NCI-H2227 (cell line): Measurements from ENCODE around the gene GNG7.
"Not testable (repeated sequence)": the region's sequence is repeated elsewhere in the genome, so short reads cannot be mapped to it uniquely, and the experiment has no call there.

Experiments
- DNase-seq: peaks from one replicate; lab custom pipeline; 2025; ENCODE audit not compliant: unreplicated experiment; lab: John Stamatoyannopoulos, UW

GNG7 gene

DNA sequence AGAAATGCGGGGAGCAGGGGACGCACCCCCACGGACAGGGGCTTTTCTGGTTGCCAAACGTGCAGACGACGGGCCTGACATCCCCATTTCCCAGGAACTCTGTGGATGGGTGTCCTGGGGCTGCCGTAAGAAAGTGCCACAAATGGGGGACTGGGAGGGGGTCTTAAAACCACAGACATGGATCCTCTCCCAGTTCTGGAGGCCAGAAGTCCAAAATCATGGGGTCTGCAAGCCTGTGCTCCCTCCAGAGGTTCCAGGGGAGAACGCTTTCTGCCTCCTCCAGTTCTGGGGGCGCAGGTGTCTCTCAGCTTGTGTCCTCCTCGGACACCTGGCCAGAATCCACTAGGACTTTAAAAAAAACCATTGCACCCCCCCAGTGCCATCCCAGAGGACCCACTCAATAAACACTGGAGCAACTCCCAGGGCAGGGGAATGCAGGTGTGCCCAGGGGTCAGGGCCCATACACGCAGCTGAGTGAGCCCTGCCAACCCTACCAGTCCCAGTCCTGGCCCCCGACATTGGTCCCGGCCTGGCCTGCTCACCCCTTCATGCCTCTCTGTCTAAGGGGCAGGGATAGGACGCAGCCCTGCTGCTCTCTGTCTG lies 122.7 kb downstream of the GNG7 start:
- DNase-seq: no peak

DNA sequence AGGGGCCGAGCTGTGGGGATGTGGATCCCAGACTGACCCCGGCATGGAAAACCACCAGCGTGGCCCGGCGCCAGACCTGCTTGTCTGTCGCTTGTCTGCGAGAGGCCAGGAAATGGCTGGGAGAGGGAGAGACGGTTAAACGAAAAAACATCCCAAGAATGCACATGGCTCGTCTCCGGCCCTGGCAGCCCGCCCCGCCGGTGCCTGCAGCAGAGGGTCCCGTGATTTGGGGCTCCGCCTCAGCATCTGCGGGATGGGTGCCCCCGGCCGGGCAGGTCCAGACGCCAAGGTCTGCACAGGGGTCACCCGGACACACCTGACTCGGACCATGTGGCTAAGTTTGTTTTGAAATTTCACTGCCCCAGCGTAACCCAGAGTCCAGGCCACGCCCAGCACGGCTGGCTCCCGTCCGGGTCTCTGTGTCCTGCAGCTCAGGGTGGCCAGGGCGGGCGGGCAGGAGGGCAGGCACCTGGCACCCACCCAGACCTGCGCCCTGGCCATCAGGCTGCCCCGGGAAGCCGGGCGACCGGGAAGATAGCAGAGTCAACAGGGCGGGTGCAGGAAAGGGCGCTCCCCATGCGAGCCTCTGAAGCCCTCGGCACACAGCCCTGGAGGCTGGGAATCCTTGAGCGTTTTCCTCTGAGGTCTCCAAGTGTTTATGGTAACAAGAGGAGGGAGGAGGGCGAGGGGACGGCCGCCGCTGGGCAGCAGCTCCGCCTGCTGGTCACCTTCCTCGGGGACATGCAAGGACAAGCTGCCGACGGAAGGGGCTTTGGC lies 123.4 kb downstream of the GNG7 start:
- DNase-seq: peak; percentile 78

DNA sequence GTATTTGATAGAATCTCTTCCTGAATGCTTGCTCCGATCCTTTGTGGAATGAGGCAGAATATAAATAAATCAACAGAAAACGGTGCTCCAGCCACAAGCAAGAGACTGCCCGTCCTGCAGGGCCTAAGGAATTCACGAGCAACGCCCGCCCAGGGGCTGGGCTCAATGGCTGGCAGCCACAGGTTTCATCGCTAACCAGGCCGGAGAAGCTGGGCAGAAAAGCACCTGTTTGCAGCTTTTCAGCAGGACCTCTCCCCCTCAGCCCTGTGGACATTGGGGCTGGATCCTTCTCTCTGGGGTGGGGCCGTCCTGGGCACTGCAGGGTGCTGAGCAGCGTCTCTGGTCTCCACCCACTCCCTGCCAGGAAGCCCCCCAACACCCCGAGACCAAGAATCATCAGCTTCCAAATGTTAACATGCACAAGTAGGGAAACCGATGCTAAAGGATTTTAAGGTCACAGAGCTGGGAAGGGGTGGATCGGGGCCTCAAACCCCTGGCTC lies 124.1 kb downstream of the GNG7 start:
- no peak for DNase-seq

DNA sequence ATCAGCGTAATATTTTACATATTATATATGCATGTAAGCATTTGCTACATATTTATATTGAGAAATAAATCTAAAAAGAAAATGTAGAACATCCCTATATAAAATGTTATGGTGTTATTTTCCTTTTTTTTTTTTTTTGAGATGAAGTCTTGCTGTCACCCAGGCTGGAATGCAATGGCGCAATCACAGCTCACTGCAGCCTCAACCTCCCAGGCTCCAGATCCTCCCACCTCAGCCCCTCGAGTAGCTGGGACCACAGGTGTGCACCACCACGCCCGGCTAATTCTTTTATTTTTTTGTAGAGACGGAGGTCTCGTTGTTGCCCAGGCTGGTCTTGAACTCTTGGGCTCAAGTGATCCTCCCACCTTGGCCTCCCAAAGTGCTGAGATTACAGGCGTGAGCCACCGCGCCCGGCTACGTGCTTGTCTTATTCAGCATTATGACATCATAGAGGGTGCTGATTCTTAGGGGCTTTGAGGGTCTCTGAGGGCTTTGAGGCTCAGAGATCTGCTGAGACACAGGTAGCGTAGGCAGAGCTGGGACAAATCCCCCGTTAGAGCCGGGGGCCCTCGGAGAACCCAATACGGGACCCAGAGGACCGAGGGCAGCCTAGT lies 124.7 kb downstream of the GNG7 start:
- no peak for DNase-seq

DNA sequence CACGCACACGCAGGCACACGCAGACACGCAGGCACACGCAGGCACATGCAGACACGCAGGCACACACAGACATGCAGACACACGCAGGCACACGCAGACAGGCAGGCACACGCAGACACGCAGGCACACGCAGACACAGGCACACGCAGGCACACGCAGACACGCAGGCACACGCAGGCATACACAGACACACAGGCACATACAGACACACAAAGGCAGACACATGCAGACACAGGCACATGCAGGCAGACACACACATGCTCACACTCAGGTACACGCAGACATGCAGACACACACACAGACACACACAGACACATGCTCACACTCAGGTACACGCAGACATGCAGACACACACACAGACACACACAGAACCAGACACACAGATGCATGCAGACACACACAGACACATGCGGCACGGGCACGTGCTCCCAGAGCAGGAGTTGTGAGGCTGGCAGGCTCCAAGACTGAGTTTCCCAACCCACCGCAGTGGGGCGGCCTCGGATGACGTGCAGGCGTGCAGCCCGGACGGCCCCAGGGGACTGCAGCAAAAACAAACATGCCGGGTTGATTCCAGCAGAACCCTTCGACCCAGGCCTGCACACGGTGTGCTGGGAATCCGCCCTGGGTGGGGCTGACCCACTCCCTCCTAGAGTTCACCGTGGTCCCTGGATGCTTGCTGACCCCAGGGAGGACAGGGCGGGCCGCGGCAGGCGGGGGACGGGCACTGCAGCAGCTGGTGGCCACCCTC lies 126.6 kb downstream of the GNG7 start:
- DNase-seq: no peak

DNA sequence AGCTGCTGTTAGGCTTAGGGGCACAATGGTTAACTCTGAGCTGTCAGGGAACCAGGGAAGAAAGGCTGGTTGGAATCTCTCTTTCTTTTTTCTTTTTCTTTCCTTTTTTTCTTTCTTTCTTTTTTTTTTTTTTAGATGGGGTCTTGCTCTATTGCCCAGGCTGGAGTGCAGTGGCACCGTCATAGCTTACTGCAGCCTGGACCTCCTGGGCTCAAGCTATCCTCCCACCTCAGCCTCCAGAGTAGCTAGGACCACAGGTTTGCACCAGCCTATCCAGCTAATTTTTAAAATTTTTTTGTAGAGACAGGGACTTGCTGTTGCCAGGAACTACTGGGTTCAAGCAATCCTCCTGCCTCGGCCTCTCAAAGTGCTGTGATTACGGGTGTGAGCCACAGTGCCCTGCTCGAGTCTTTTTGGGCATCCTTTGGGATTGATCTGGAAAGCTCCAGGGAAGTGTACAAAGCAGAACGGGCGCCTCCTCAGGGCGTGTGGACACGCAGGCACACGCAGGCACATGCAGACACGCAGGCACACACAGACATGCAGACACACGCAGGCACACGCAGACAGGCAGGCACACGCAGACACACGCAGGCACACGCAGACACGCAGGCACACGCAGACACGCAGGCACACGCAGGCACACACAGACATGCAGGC lies 127.4 kb downstream of the GNG7 start:
- DNase-seq: no peak

DNA sequence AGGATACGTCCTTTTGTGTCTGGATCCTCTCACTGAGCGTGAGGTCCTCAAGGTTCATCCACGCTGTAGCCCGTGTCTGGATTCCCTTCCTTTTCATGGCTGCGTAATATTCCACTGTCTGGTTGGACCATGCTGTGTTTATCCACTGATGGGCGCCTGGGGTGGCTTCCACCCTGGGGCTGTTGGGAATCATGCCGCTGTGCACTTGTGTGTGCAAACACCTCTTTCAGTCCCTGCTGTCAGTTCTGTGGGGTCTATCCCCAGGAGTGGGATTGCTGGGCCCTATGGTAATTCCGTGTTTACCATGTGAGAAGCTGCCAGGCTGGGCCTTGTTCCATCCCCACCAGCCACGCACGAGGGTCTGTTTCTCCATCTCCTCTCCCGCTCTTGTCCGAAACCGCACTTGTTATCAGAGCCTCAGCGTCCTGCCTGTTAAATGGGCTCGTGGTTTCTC lies 128.0 kb downstream of the GNG7 start:
- DNase-seq: no peak

DNA sequence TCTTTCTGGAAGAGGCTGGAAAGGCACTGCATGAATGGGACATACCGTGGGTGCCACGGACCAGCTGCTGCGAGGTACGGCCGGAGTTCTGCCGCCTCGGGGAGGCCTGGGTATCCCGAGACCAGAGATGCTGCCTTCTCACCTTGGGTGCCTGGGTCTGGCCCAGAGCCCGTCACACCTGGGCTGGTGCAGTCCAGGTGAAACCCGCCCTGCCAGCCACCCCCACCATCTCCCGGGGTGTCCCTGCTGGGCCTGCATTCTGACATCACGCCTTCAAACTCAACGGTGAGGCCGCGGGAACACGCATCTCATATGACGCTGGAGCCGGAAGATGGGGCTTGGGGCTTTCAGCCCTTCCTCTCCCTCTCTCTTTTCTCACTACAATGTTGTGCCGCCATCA lies 128.6 kb downstream of the GNG7 start:
- no peak for DNase-seq

DNA sequence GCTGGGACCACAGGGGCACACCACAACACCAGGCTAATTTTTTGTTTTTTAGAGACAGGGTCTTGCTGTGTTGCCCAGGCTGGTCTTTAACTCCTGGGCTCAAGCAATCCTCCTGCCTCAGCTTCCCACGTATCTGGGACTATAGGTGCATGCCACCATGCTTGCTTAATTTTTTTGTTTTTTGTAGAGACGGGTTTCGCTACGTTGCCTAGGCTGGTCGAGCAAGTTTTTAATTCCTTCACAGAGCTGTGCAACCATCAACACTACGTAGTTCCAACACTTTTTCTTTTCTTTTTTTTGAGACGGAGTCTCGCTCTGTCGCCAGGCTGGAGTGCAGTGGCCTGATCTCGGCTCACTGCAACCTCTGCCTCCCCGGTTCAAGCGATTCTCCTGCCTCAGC lies 130.3 kb downstream of the GNG7 start:
- not testable (repeated sequence) for DNase-seq

DNA sequence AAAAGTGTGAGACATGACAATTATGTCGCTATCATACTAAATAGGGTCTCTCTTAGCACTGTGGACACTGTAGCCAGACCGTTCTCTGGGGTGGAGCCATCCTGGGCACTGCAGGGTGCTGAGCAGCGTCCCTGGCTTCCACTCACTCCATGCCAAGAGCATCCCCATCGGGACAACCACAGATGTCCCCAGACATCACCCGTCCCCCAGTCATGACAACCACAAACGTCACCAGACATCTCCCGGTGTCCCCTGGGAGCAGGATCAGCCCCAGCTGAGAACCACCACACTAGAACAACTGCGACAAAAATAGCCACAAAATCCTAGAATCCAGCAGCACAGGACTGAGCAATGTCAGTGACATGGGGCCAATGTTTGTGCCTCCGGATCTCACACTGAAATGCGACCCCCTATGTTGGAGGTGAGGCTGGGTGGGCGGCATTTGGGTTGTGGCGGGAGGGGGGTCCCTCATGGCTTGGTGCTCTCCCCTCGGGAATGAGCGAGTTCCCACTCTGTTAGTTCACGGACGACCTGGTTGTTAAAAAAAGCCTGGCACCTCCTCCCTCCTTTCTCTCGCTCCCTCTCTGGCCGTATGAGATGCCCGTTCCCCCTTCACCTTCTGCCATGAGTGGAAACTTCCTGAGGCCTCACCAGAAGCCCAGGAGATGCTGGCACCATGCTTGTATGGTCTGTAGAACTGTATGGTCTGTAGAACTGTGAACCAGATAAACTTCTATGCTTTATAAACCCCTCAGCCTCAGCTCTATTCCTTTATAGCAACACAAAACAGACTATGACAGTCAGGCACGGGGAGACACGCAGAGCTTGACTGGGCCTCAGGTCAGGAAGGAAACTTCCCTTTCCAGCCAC lies 132.7 kb downstream of the GNG7 start:
- DNase-seq: no peak

DNA sequence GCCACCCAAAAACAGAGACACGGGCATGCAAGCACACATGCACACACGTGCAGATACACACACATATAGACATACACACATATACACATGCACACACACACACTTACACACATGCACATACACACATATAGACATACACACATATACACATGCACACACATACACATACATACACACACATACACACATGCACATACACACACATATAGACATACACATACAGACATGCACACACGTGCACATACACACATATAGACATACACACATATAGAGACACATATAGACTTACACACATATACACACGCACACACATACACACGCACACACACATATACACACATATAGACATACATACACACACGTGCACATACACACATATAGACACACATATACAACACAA lies 134.5 kb downstream of the GNG7 start:
- DNase-seq: no peak

DNA sequence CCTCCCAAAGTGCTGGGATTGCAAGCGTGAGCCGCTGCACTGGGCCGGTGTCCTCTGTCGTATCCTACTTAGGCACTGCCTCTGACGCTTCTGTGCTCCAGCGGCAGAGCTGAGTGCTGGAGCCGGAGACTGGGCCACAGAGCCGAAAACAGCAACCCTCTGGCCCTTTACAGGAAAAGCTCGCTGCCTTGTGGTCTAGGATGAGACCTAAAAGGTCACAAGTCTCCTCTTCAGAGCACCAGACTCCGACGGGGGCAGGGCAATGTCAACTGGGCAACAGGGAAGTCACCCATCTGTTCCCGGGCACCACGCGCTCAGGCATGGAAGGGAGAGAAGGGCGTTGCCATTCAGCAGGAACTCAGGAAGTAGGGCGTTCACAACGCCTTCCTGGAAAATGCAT lies 134.9 kb downstream of the GNG7 start:
- no peak for DNase-seq

DNA sequence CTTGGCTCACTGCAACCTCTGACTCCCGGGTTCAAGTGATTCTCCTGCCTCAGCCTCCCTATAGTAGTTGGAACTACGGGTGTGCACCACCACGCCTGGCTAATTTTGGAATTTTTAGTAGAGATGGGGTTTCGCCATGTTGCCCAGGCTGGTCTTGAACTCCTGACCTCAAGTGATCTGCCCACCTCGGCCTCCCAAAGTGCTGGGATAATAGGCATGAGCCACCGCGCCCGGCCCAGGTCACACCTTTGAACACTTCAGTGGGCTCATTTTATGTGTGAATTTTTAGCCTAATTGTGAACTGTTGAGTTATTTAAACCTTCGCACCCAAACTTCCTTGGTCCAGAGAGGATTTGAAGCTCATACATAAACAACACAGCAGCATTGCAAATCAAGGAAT lies 138.9 kb downstream of the GNG7 start:
- not testable (repeated sequence) for DNase-seq

DNA sequence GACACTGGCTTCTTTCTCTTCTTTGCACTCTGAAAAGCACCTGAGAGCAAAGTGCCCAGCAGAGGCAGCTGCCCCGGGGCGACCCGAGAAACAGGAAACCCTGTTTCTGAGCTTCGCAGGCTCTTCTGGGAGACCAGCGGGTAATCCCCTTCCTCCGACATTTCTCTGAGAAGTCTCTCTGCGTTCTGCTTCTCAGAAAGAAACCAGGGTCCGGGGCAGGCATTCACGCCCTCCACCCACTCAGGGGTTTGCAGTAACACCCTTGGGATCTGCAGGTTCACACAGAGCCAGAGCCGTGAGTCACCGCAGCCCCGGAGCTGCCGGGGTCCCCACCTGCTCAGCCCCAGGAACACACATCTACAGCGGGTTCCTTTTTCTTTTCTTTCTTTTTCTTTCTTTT lies 140.6 kb downstream of the GNG7 start:
- DNase-seq: no peak

DNA sequence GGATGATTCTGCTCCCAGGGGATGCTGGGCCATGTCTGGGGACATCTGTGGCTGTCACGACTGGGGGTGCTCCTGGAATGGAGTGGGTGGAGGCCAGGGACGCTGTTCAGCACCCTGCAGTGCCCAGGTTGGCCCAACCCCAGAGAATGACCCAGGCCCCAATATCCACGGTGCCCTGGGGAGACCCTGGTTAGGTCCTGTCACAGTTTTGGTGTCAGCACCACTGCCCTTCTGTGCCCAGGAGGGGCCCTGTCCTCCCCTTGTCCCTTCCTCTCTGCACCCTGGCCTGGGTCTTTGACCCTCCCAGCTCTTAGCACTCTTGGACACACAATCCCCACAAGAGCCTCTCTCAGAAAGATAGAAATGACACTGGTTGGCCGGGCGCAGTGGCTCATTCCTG lies 141.3 kb downstream of the GNG7 start:
- DNase-seq: no peak

DNA sequence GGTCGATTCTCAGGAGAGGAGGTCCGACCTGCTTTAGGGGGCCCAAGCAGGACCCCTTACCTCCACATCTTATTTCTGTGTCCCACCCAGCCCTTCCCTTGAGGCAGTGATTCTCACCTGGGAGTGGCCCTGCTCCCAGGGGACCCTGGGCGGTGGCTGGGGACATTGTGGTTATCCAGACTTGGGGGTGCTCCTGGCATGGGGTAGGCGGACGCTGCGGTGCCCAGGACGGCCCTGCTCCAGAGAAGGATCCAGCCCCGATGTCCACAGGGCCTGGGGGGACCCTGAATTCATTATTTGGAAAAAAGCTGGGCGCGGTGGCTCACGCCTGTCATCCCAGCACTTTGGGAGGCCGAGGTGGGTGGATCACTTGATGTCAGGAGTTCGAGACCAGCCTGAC lies 142.1 kb downstream of the GNG7 start:
- no peak for DNase-seq

DNA sequence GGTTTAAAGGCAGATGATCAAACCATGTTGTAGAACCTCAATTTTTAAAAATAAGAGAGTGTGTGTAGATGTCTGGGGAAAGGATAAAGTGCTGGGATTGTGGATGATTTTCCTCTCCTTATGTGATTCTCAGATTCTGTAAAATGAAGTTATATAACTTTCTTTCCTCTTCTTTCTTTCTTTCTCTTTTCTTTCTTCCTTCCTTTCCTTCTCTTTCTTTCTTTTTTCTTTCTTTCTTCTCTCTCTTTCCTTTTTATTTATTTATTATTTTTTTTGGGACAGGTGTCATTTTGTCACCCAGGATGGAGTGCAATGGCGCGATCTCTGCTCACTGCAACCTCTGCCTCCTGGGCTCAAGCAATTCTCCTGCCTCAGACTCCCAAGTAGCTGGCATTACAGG lies 144.0 kb downstream of the GNG7 start:
- no peak for DNase-seq

DNA sequence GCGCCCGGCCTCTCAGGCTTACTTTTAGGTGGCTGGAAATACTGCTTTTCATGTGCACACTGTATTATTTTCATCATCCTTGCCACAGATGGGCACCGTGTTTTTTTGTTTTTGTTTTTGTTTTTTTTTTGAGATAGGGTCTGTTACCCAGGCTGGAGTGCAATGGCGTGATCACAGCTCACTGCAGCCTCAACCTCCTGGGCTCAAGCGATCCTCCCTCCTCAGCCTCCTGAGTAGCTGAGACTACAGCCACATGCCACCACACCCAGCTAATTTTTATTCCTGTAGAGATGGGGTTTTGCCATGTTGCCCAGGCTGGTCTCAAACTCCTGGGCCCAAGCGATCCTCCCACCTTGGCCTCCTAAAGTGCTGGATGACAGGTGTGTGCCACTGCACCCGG lies 144.4 kb downstream of the GNG7 start:
- not testable (repeated sequence) for DNase-seq

DNA sequence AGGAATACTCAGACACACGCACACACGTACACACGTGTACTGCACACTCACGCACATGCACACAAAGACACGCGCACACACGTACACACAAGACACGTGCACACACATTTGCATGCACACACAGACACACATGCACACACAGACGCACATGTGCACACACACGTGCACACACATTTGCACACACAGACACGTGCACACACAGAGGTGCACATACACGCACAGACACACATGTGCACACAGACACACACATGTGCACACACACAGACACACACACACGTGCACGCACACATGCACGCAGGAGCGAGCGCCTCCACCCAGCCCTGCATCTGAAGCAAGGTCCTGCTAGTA lies 145.4 kb downstream of the GNG7 start:
- DNase-seq: no peak
